WERI-Rb-1 (cell line): Measurements from ENCODE around the gene PLPP1.

Experiments used
- DNase-seq: peaks from one replicate; pipeline ENCODE4 v3.0.0-alpha.2; 2020
- H3K27ac ChIP-seq: fragments of 250-450 bp; sonication (Bioruptor Pico); 2 replicates; pipeline ENCODE4 v1.5.1; 2020; ENCODE audit warnings: mild to moderate bottlenecking, moderate library complexity
- H3K27me3 ChIP-seq: fragments of 250-450 bp; sonication (Bioruptor Pico); 2 replicates; pipeline ENCODE4 v1.5.1; 2021; ENCODE audit warnings: mild to moderate bottlenecking, low read depth, moderate library complexity; ENCODE audit not compliant: insufficient read depth, severe bottlenecking
- H3K36me3 ChIP-seq: fragments of 250-450 bp; sonication (Bioruptor Pico); 2 replicates; pipeline ENCODE4 v1.5.1; 2020; ENCODE audit warnings: mild to moderate bottlenecking, moderate library complexity
- H3K4me3 ChIP-seq: 2 replicates; pipeline ENCODE4 v1.5.1; 2011; ENCODE audit warnings: low read depth, mild to moderate bottlenecking, control low read depth, low read length
- H3K9me3 ChIP-seq: fragments of 250-450 bp; sonication (Bioruptor Pico); 2 replicates; pipeline ENCODE4 v1.5.1; 2021; ENCODE audit warnings: mild to moderate bottlenecking, moderate library complexity; ENCODE audit not compliant: severe bottlenecking
- CTCF ChIP-seq: IDR thresholded peaks from 2 replicates; pipeline ENCODE4 v1.5.1; 2011; ENCODE audit warnings: low read depth, mild to moderate bottlenecking, control low read depth, inconsistent platforms, low read length

The PLPP1 gene

GRCh38 chr5:55421074-55421529 is 113.7 kb downstream of the PLPP1 start:
- TF ChIP-seq CTCF = no peak
- H3K27ac ChIP-seq = no peak overlapping the region
- H3K9me3 ChIP-seq = no peaks in the 10 kb centered on the region
- H3K36me3 ChIP-seq = peaks cover 55% of the 10 kb centered on the region
- no peak for DNase-seq
- no peaks in the 10 kb centered on the region for H3K27me3 ChIP-seq
- H3K4me3 ChIP-seq = no peak overlapping the region

- Histone ChIP-seq H3K27me3 (no peaks in the 10 kb centered on the region), H3K9me3 (no peaks in the 10 kb centered on the region), H3K36me3 (peaks cover 51% of the 10 kb centered on the region), H3K27ac (no peak overlapping the region), H3K4me3 (no peak overlapping the region)
- DNase-seq = no peak
- TF ChIP-seq CTCF = no peak
Measured at GRCh38 chr5:55418994-55419968, 115.5 kb downstream of the PLPP1 start.

- H3K4me3 ChIP-seq = no peak overlapping the region
- no peaks in the 10 kb centered on the region for H3K9me3 ChIP-seq
- no peaks in the 10 kb centered on the region for H3K27me3 ChIP-seq
- peaks cover 41% of the 10 kb centered on the region for H3K36me3 ChIP-seq
- DNase-seq = no peak
- H3K27ac ChIP-seq = no peak overlapping the region
- TF ChIP-seq CTCF = no peak
Measured at GRCh38 chr5:55416306-55416705, 118.5 kb downstream of the PLPP1 start.

- Histone ChIP-seq H3K4me3 (no peak overlapping the region), H3K36me3 (peaks cover 38% of the 10 kb centered on the region), H3K27me3 (no peaks in the 10 kb centered on the region), H3K27ac (no peak overlapping the region), H3K9me3 (no peaks in the 10 kb centered on the region)
- DNase-seq = no peak
- no peak for TF ChIP-seq CTCF
Measured at GRCh38 chr5:55415071-55415470, 119.7 kb downstream of the PLPP1 start.

- H3K36me3 ChIP-seq = peaks cover 40% of the 10 kb centered on the region
- TF ChIP-seq CTCF = no peak
- DNase-seq = no peak
Measured at GRCh38 chr5:55413644-55414043, 121.1 kb downstream of the PLPP1 start.

More at GRCh38 chr5:55413644-55414043, 121.1 kb downstream of the PLPP1 start:
- Histone ChIP-seq H3K27ac (no peak overlapping the region), H3K4me3 (no peak overlapping the region), H3K27me3 (no peaks in the 10 kb centered on the region), H3K9me3 (no peaks in the 10 kb centered on the region)
